Breast epithelium (tissue), 3 donors: ENCODE results near the gene SPATA25.
A peak's percentile ranks its signal among the peaks of the same experiment; 100 is the strongest.

Source experiments
- CTCF ChIP-seq, 3 donors: fragments of 450-650 bp; IDR thresholded peaks; one replicate each; pipeline ENCODE4 v1.5.1; 2016 to 2017; ENCODE audit warnings: antibody characterized with exemption in 3 of 3, mild to moderate bottlenecking in 3 of 3, moderate library complexity in 3 of 3
- POLR2A ChIP-seq: fragments of 450-650 bp; IDR thresholded peaks from one replicate; pipeline ENCODE4 v1.6.1; 2016; ENCODE audit warnings: antibody characterized with exemption, mild to moderate bottlenecking, moderate library complexity
- POLR2AphosphoS5 ChIP-seq, 3 donors: sonication (generic); formaldehyde crosslinking; IDR thresholded peaks; one replicate each; pipeline ENCODE4 v1.6.1; 2017; ENCODE audit warnings: antibody characterized with exemption in 3 of 3

- TF ChIP-seq POLR2A (peak; percentile 96), CTCF (IDR thresholded peaks at IDR 0.05) (peak in 2 of 3 donors; percentile 25 to 30), POLR2AphosphoS5 (IDR thresholded peaks at IDR 0.05) (peak; percentile 99 to 100 (median 100))
These were observed 47.4 kb upstream of the SPATA25 start, which contains the start of gene PCIF1 for GRCh38 chr20:45934586-45935415.
